HG02970 (cell line): Measurements from ENCODE around the gene NAGPA.

ENCODE experiments used
- ATAC-seq: cut with Tn5 transposase; IDR thresholded peaks from one replicate; pipeline ENCODE4 v1.9.1; 2021; ENCODE audit warnings: mild to moderate bottlenecking, moderate library complexity, moderate number of reproducible peaks; ENCODE audit not compliant: unreplicated experiment, low FRiP score

Gene NAGPA

GRCh38 chr16:5004311-5004710 is 29.4 kb downstream of the NAGPA start:
- ATAC-seq: no peak

- no peak for ATAC-seq
Observed at GRCh38 chr16:5003828-5004227, 29.9 kb downstream of the NAGPA start.

GRCh38 chr16:5003211-5003610 is 30.5 kb downstream of the NAGPA start:
- no peak for ATAC-seq

- no peak for ATAC-seq
Observed at GRCh38 chr16:5002699-5003143, 31.0 kb downstream of the NAGPA start.

- no peak for ATAC-seq
Observed at GRCh38 chr16:5001986-5002385, 31.7 kb downstream of the NAGPA start.

- ATAC-seq: no peak
Observed at GRCh38 chr16:5001571-5001970, 32.2 kb downstream of the NAGPA start.

- ATAC-seq: no peak
Observed at GRCh38 chr16:5000573-5001001, 33.1 kb downstream of the NAGPA start.

GRCh38 chr16:4994719-4995434 is 38.9 kb downstream of the NAGPA start:
- no peak for ATAC-seq

GRCh38 chr16:4991754-4992153 is 42.0 kb downstream of the NAGPA start:
- ATAC-seq: no peak

GRCh38 chr16:4990415-4990814 is 43.3 kb downstream of the NAGPA start:
- no peak for ATAC-seq

- ATAC-seq: no peak
Observed at GRCh38 chr16:4989391-4990006, 44.2 kb downstream of the NAGPA start.

GRCh38 chr16:4988647-4989046 is 45.1 kb downstream of the NAGPA start:
- no peak for ATAC-seq

GRCh38 chr16:4987580-4988374 is 46.0 kb downstream of the NAGPA start:
- ATAC-seq: no peak

- no peak for ATAC-seq
Observed at GRCh38 chr16:4987250-4987579, 46.5 kb downstream of the NAGPA start.

GRCh38 chr16:4984174-4984990 is 49.4 kb downstream of the NAGPA start:
- ATAC-seq: no peak

- ATAC-seq: no peak
Observed at GRCh38 chr16:4982056-4982867, 51.5 kb downstream of the NAGPA start.

- ATAC-seq: no peak
Observed at GRCh38 chr16:4981473-4981872, 52.3 kb downstream of the NAGPA start.

- no peak for ATAC-seq
Observed at GRCh38 chr16:4980691-4981090, 53.0 kb downstream of the NAGPA start.

- ATAC-seq: no peak
Observed at GRCh38 chr16:4979736-4980660, 53.7 kb downstream of the NAGPA start.
